Measurements from ENCODE around the gene ERAP2. TPM values are rescaled to one million over a fixed set of nuclear protein-coding genes. Genes with fewer than 3 reads are reported as not detected.

The ERAP2 gene
- total and polyA plus RNA-seq, 7 donors = 0.60 to 44.9 (median 7.7) TPM

GRCh38 chr5:96945144-96945897 is 69.0 kb downstream of the ERAP2 start:
- TF ChIP-seq, protein P1, sequence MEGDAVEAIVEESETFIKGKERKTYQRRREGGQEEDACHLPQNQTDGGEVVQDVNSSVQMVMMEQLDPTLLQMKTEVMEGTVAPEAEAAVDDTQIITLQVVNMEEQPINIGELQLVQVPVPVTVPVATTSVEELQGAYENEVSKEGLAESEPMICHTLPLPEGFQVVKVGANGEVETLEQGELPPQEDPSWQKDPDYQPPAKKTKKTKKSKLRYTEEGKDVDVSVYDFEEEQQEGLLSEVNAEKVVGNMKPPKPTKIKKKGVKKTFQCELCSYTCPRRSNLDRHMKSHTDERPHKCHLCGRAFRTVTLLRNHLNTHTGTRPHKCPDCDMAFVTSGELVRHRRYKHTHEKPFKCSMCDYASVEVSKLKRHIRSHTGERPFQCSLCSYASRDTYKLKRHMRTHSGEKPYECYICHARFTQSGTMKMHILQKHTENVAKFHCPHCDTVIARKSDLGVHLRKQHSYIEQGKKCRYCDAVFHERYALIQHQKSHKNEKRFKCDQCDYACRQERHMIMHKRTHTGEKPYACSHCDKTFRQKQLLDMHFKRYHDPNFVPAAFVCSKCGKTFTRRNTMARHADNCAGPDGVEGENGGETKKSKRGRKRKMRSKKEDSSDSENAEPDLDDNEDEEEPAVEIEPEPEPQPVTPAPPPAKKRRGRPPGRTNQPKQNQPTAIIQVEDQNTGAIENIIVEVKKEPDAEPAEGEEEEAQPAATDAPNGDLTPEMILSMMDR (IDR thresholded peaks at IDR 0.05) = no peak
- TF ChIP-seq POLR2A (IDR thresholded peaks at IDR 0.05) (no peak), POLR2AphosphoS5 (IDR thresholded peaks at IDR 0.05) (no peak), EP300 (IDR thresholded peaks at IDR 0.05) (no peak)
- Histone ChIP-seq H3K36me3 (no peaks in the 10 kb centered on the region), H3K9me3 (no peaks in the 10 kb centered on the region), H3K27ac (no peak overlapping the region), H3K4me3 (no peak overlapping the region), H3K4me1 (peaks cover 0 to 6% (median 3%) of the 10 kb centered on the region in 4 donors), H3K27me3 (no peaks in the 10 kb centered on the region)
- intact Hi-C loops (cut with DNase I) = no loop called here
- DNase-seq = no peak
- WGBS, 2 donors = 52 to 95% methylated on average over 5 of the region's 5 CpGs

DNA sequence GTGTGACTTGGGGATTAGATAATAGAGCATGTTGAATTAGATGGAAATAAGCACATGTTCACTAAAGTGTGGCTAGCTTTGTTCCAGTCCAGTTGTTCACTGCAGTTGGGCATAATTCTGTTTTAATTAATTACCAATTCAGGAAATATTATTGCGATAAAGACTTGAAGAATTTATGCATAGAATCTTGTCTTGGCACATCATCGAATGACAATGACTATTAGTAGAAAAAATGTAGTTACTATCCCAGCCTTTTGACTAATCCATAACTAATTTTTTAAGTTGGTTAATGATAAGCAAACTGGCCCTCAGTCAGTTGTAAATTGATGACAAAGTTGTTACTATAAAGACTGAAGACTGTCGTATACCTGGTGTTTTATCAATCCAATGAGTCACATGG is 70.1 kb downstream of the ERAP2 start:
- peaks cover 0 to 6% (median 3%) of the 10 kb centered on the region in 4 donors for H3K4me1 ChIP-seq
- H3K9me3 ChIP-seq = no peaks in the 10 kb centered on the region
- H3K36me3 ChIP-seq = no peaks in the 10 kb centered on the region
- DNase-seq = no peak
- TF ChIP-seq POLR2AphosphoS5 (IDR thresholded peaks at IDR 0.05) (no peak), EP300 (IDR thresholded peaks at IDR 0.05) (no peak), POLR2A (IDR thresholded peaks at IDR 0.05) (no peak)
- TF ChIP-seq, protein P1 (IDR thresholded peaks at IDR 0.05) = no peak
- WGBS, 2 donors = 76 to 84% methylated on average over 3 of the region's 3 CpGs
- no peak overlapping the region for H3K4me3 ChIP-seq
- intact Hi-C loops (cut with DNase I) = no loop called here
- H3K27me3 ChIP-seq = no peaks in the 10 kb centered on the region
- no peak overlapping the region for H3K27ac ChIP-seq

DNA sequence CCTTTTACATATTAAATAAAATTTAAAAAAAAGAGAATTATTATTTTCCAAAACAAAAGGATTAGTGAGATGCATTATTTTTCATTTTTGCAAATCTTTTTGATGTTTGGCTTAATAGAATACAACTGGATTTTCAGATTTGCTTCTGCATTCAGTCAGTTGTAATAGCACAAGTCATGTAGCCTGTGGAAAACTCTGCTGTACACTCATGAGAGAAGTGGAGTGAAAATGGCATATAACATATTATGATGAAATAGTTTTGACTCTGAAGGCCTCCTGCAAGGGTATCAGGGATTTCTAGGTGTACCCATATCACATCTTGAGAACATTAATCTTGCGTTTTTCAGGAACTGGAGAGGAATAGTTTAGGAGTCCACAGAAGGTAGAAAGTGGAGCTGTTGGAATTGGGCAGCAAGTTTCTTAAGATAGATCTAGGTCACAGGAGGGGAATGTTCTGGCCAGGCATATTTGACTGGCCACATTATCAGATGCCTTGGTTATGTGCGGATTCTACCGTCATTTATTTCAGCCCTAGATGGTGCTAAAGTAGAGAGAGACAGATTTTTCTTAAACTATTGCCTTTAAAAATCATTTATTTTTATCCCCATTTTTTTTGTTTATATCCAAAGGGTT is 75.9 kb downstream of the ERAP2 start:
- no peak for DNase-seq
- Histone ChIP-seq H3K27me3 (no peaks in the 10 kb centered on the region), H3K4me3 (no peak overlapping the region), H3K4me1 (peaks cover 0 to 19% (median 11%) of the 10 kb centered on the region in 4 donors), H3K27ac (peak overlapping the region in 3 of 4 donors; percentile 39 to 57 (median 42)), H3K36me3 (no peaks in the 10 kb centered on the region), H3K9me3 (no peaks in the 10 kb centered on the region)
- intact Hi-C loops (cut with DNase I) = no loop called here
- WGBS, 2 donors = 94 to 97% methylated on average over 3 of the region's 3 CpGs
- no peak for TF ChIP-seq POLR2A (IDR thresholded peaks at IDR 0.05)
- no peak for TF ChIP-seq EP300 (IDR thresholded peaks at IDR 0.05)
- TF ChIP-seq, protein P1 (IDR thresholded peaks at IDR 0.05) = no peak
- no peak for TF ChIP-seq POLR2AphosphoS5 (IDR thresholded peaks at IDR 0.05)

GRCh38 chr5:96952974-96953730 is 76.9 kb downstream of the ERAP2 start:
- Histone ChIP-seq H3K4me3 (no peak overlapping the region), H3K27me3 (no peaks in the 10 kb centered on the region), H3K4me1 (peaks cover 0 to 22% (median 11%) of the 10 kb centered on the region in 4 donors), H3K9me3 (no peaks in the 10 kb centered on the region), H3K36me3 (no peaks in the 10 kb centered on the region), H3K27ac (peak overlapping the region in 3 of 4 donors; percentile 39 to 57 (median 42))
- TF ChIP-seq POLR2AphosphoS5 (IDR thresholded peaks at IDR 0.05) = no peak
- TF ChIP-seq POLR2A (IDR thresholded peaks at IDR 0.05) = no peak
- no peak for TF ChIP-seq EP300 (IDR thresholded peaks at IDR 0.05)
- TF ChIP-seq, protein P1 (IDR thresholded peaks at IDR 0.05) = no peak
- no peak for DNase-seq
- intact Hi-C loops (cut with DNase I) = no loop called here
- 47 to 62% methylated on average over 7 of the region's 7 CpGs for WGBS, 2 donors

Measured in sigmoid colon (tissue), 7 donors.